HG03432 (cell line): Measurements from ENCODE around the gene PPP1R13B.
A peak's percentile ranks its signal among the peaks of the same experiment; 100 is the strongest.
"Not testable (repeated sequence)": the region's sequence is repeated elsewhere in the genome, so short reads cannot be mapped to it uniquely, and the experiment has no call there.

Experiments used
- ATAC-seq: cut with Tn5 transposase; IDR thresholded peaks from one replicate; pipeline ENCODE4 v1.9.1; 2021; ENCODE audit warnings: mild to moderate bottlenecking, moderate library complexity; ENCODE audit not compliant: unreplicated experiment

The PPP1R13B gene

GRCh38 chr14:103847451-103848174, at the start of gene PPP1R13B:
Gene PPP1R13B (minus strand): TSS chr14:103847575. CDS start chr14:103847307, 268 bp downstream.
- peak; percentile 92 for ATAC-seq

- no peak for ATAC-seq
These were observed 49.2 kb upstream of the PPP1R13B start for GRCh38 chr14:103896578-103896977.

GRCh38 chr14:103894723-103895059, 47.3 kb upstream of the PPP1R13B start:
- no peak for ATAC-seq

GRCh38 chr14:103894034-103894722, 46.8 kb upstream of the PPP1R13B start:
- no peak for ATAC-seq

- ATAC-seq: no peak
These were observed 44.9 kb upstream of the PPP1R13B start for GRCh38 chr14:103892247-103892646.

GRCh38 chr14:103891667-103892215, 44.4 kb upstream of the PPP1R13B start:
- no peak for ATAC-seq

- no peak for ATAC-seq
These were observed 43.7 kb upstream of the PPP1R13B start for GRCh38 chr14:103890821-103891666.

GRCh38 chr14:103890052-103890371, 42.6 kb upstream of the PPP1R13B start:
- ATAC-seq: no peak

- no peak for ATAC-seq
These were observed 42.1 kb upstream of the PPP1R13B start for GRCh38 chr14:103889313-103890051.

GRCh38 chr14:103889002-103889312, 41.6 kb upstream of the PPP1R13B start:
- not testable (repeated sequence) for ATAC-seq

GRCh38 chr14:103887557-103888115, 40.3 kb upstream of the PPP1R13B start:
- no peak for ATAC-seq

- ATAC-seq: no peak
These were observed 39.8 kb upstream of the PPP1R13B start for GRCh38 chr14:103887170-103887501.

GRCh38 chr14:103886304-103887169, 39.2 kb upstream of the PPP1R13B start:
- ATAC-seq: no peak

- ATAC-seq: no peak
These were observed 38.1 kb upstream of the PPP1R13B start for GRCh38 chr14:103885509-103885932.

GRCh38 chr14:103884854-103885253, 37.5 kb upstream of the PPP1R13B start:
- no peak for ATAC-seq

GRCh38 chr14:103883263-103883523, 35.8 kb upstream of the PPP1R13B start:
- no peak for ATAC-seq

- no peak for ATAC-seq
These were observed 35.3 kb upstream of the PPP1R13B start for GRCh38 chr14:103882503-103883262.

GRCh38 chr14:103881268-103882201, 34.2 kb upstream of the PPP1R13B start:
- no peak for ATAC-seq
